HG03159 (cell line): ENCODE data around the gene C16orf89.

Source experiments
- ATAC-seq: cut with Tn5 transposase; IDR thresholded peaks from one replicate; pipeline ENCODE4 v1.9.1; 2021; ENCODE audit warnings: mild to moderate bottlenecking, moderate library complexity; ENCODE audit not compliant: unreplicated experiment

Gene C16orf89

GRCh38 chr16:5033256-5034166, 32.2 kb downstream of the C16orf89 start, which contains the start of gene NAGPA:
Gene NAGPA, minus strand, starts transcription at chr16:5033935. Its CDS starts 21 bp downstream, at chr16:5033914.
- ATAC-seq, result peak; percentile 91

- no peak for ATAC-seq
Observed at GRCh38 chr16:5032748-5033167, 33.0 kb downstream of the C16orf89 start.

GRCh38 chr16:5031601-5032000, 34.2 kb downstream of the C16orf89 start:
- ATAC-seq, result no peak

GRCh38 chr16:5030251-5030870, 35.4 kb downstream of the C16orf89 start:
- no peak for ATAC-seq

GRCh38 chr16:5028950-5029475, 36.7 kb downstream of the C16orf89 start:
- no peak for ATAC-seq

- no peak for ATAC-seq
Observed at GRCh38 chr16:5027575-5028235, 38.1 kb downstream of the C16orf89 start.

- no peak for ATAC-seq
Observed at GRCh38 chr16:5027086-5027485, 38.7 kb downstream of the C16orf89 start.

- no peak for ATAC-seq
Observed at GRCh38 chr16:5026664-5027063, 39.1 kb downstream of the C16orf89 start.

GRCh38 chr16:5025171-5025632, 40.6 kb downstream of the C16orf89 start:
- no peak for ATAC-seq

- no peak for ATAC-seq
Observed at GRCh38 chr16:5024632-5025031, 41.1 kb downstream of the C16orf89 start.

- ATAC-seq, result no peak
Observed at GRCh38 chr16:5022521-5022920, 43.2 kb downstream of the C16orf89 start.

GRCh38 chr16:5020551-5020950, 45.2 kb downstream of the C16orf89 start:
- ATAC-seq, result no peak

GRCh38 chr16:5019775-5020174, 46.0 kb downstream of the C16orf89 start:
- no peak for ATAC-seq

- ATAC-seq, result no peak
Observed at GRCh38 chr16:5018793-5019192, 47.0 kb downstream of the C16orf89 start.

- no peak for ATAC-seq
Observed at GRCh38 chr16:5017678-5017969, 48.1 kb downstream of the C16orf89 start.

- ATAC-seq, result no peak
Observed at GRCh38 chr16:5016967-5017677, 48.6 kb downstream of the C16orf89 start.

GRCh38 chr16:5015887-5016286, 49.9 kb downstream of the C16orf89 start:
- no peak for ATAC-seq

- ATAC-seq, result no peak
Observed at GRCh38 chr16:5015351-5015750, 50.4 kb downstream of the C16orf89 start.

GRCh38 chr16:5012887-5013286, 52.9 kb downstream of the C16orf89 start:
- ATAC-seq, result no peak

- ATAC-seq, result no peak
Observed at GRCh38 chr16:5011637-5012036, 54.1 kb downstream of the C16orf89 start.
